OCI-M1 (cell line): Measurements from ENCODE around the gene CLEC16A.

Experiments
- DNase-seq: peaks from one replicate; lab custom pipeline; 2025; lab: John Stamatoyannopoulos, UW

CLEC16A gene

GRCh38 chr16:11178424-11178823 is 234.1 kb downstream of the CLEC16A start:
- DNase-seq: no peak

- DNase-seq: no peak
Measured at GRCh38 chr16:11179574-11179973, 235.2 kb downstream of the CLEC16A start.

- no peak for DNase-seq
Measured at GRCh38 chr16:11180489-11180888, 236.1 kb downstream of the CLEC16A start.

DNA sequence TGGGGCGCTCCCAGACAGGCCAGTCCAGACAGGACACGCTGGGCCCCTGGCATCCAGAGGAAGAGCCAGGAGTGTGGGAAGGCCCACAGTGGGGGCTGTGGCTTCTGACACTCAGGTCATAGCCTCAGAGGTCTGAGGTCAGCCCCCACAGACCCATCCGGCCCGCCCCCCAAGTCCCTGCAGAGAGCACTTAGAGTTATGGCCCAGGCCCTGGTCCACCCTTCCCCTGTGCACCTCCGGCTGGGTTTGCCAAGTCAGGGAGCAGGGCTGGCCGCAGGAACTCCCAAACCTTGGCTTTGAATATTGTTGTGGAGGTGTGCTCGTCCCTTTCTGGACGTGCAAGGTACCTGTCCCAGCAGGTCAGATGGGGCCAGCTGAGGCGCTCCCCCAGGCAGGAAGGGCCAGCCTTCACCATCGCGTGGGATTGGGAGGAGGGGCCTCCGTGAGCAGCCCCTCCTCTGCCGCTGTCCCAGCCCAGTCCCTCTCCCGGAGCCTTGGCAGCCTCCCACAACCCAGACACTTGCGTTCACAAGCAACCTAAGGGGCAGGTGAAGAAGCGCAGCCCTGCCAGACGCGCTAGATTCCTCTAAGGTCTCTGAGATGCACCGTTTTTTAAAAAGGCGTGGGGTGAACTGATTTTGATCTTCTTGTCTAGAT is 237.0 kb downstream of the CLEC16A start:
- no peak for DNase-seq

GRCh38 chr16:11181899-11182279 is 237.5 kb downstream of the CLEC16A start:
- DNase-seq: no peak

DNA sequence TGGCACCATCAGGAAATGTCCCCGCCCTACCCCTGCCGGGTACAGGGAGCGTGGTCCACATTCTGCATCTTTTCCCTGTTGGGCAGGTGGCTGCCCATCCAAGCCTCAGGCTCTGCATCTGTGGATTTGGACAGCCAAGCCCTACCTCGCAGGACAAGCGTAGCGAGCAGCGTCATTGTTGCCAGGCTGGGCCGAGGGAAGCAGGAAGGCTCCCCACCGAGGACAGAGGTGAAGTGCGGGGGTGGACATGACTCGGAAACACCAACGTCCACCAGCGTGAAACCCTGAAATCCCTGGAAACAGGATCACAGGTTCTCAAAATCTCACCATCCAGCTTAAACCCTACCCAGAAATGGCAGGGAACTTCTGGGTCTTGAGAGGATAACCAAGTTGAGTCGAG is 238.0 kb downstream of the CLEC16A start:
- DNase-seq: no peak

DNA sequence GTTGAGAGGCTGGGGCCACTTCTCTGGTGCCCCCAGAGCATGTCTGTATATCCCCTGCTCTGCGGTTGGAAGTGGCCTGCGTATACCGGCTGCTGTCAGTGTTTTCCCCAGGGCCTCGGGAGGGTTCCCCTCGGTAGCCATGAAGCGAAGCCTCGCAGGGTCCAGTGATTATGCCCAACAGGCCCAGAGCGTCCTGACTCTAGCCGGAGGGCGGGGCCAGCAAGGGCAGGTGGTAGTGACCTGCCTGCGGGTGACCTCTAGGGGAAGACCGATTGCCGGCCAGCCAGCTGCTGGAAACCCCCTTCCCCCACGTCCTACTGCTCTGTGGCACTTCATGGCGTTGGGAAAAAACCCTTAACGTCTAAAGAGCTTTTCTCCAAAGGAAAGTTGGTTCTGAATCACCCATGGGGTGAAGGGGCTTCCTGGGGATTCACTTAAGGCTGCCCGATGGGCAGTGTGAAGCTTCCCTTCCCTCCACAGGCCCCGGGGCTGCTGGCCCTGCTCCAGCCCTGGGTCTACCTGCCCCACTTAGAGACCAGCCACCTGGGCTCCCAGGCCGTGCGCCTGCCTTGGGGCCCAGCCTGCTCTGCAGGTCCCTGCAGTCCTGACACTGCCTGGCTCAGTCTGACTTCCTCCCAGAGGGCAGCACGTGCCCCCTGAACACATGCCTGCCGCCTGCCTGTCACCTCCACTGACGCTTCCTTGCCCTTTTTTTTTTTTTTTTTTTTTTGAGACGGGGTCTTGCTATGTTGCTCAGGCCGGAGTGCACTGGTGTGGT is 238.9 kb downstream of the CLEC16A start:
- DNase-seq: no peak

GRCh38 chr16:11183951-11184350 is 239.6 kb downstream of the CLEC16A start:
- DNase-seq: no peak

DNA sequence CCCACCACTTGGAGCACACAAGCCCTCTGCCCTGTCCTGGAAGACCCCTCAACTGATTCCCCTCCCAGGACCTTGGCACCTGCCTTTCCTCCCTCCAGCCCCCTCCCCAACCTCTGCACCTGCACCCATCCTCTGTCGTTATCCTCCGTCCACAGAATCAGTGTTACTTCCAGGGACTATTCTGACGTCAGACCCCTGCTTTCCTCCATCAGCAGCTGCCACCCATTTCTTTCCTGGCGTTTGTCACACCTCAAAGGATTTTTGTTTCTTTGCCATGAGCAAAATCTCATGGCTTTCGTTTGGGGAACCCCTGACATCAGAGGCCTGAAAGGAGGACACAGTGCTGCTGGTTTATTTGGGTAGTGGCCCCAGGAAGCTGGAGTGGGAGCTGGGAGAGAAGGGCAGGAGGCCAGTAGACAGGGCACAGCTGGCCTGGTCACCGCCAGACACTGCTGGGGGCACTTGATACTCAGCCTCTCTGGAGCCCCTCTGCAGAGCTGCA is 243.2 kb downstream of the CLEC16A start:
- no peak for DNase-seq

DNA sequence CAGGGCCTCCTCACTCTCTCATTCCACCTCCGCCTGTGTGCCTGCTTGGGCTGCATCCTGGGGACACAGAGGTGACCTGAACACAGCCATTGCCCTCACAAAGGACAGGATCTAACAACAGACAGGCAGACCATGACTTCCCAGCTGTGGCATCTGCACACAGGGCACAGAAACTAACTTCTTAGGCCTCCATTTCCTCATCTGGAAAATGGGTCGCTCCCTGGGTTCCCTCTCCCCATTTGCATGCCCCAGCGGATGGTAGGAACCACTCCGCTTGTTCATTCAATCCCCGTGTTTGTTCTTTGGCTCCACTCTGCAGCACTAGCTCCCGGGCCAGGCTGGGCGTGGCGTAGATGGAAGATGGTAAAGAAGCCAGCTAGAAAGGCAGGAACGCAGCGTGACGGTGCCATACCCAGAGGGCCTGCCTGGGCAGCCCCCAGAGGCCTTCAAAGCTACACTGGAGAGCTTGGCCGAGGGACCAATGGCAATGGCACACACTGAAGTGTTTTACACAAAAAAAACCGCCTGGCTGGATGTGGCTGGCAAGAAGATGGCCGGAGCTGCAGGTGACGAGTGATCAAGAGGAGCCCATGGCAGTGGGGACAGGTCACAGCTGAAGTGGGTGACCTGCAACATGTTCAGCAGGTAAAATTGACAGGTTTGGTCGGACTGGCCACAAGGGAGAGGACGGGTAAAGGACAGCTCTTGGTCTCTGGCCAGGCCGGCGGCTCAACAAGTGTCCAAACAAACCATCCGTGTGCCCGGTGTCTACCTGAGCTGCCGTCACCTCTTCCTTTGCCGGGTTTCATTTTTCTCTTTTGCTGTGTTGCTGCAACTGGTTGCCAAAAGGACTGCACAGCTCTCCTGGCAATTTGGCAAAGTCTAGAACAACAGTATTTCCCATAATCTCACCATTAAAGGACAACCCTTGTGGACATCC is 244.7 kb downstream of the CLEC16A start:
- no peak for DNase-seq

DNA sequence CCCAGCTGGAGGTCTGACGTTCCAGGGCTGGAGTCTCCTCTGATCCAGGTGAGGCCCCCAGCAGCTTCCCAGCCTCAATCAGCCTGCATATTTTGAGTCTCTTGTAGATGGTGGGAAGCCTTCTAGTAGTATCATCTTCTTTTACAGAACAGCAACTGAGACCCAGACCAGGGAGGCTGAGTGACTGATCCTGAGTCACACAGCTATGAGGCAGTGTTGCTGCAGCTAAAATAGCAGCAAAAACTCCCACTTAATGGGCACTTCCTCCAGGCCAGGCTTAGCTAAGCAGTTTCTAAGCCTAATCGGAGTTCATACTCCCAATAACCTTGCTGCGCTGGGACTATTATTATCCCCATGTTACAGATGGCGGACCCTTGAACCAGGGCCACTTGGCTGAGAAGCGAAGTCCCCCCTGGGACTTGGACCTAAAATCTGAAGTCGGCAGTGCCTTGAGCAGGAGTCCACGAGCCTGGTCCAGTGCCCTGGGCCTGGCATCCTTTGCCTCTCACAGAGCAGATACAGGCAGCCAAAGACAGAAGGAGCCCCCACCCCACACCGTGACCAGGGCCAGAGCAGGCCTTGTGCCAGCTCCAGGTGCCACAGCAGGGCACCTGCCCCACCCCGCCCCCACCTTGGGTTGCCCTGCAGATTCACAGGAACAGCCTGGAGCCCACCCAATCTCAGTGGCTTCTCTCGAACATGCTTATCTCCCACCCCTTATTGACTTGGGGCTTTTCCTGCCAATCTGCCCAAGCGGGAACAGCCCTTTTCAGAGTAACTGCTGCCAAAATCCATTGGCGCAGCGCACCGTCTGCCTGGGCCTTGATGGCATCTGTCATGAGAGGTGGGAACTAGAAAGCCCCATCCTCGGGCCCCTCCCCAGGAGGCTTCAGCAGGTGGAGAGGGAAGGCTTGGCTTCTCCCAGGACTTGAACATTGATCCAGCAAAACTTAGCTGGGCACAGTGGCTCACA is 246.5 kb downstream of the CLEC16A start:
- DNase-seq: no peak

DNA sequence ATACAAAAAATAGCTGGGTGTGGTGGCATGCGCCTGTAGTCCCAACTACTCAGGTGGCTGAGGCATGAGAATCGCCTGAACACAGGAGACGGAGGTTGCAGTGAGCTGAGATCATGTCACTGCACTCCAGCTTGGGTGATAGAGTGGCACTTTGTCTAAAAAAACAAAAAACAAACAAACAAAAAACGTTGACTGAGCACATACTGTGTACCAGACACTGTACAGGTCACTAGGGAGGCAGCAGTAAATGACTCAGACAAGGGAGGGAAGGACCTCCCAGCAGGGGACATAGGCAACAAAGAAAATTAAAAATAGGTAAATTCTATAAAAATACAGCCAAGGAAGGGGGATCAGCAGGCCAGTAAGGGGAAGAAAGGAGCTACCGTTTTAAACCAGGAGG is 247.3 kb downstream of the CLEC16A start:
- no peak for DNase-seq

- no peak for DNase-seq
Measured at GRCh38 chr16:11193494-11193893, 249.1 kb downstream of the CLEC16A start.

DNA sequence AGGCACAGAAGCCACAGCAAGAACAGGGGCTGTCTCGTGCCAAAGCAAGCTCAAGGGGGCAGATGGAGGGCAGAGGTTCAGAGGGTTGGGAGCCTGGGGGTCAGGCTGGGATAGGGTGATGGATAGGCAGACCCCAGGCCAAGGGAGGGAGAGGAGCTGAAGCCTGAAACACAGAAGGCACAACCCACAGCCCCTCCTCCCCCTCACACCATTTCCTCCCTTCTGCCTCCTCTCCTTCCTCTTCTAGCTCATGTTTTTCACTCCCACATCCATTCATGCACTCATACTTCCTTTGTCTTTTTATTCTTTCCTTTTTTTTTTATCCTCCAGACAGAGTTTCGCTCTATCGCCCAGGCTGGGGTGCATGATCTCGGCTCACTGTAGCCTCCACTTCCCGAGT is 250.5 kb downstream of the CLEC16A start:
- no peak for DNase-seq

DNA sequence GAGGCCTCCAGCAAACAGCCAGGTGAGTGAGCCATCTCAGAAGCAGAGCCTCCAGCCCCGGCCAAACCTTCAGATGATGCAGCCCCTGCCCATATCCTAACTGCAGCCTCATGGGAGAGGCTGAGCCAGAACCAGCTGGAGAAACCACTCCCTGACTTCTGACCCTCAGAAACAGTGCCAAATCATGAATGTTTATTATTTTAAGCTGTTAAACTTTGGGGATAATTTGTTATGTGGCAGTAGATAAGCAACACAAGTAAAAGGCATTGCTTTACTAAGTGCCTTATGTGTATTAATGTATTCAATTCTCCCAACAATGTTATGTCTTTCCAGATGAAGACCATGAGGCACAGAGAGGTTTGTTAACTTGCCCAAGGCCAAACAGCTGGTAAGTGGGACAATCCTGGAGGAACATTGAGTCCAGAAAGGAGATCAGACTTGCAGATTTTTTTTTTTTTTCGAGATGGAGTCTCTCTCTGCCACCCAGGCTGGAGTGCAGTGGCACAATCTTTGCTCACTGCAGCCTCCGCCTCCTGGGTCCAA is 252.0 kb downstream of the CLEC16A start:
- no peak for DNase-seq

DNA sequence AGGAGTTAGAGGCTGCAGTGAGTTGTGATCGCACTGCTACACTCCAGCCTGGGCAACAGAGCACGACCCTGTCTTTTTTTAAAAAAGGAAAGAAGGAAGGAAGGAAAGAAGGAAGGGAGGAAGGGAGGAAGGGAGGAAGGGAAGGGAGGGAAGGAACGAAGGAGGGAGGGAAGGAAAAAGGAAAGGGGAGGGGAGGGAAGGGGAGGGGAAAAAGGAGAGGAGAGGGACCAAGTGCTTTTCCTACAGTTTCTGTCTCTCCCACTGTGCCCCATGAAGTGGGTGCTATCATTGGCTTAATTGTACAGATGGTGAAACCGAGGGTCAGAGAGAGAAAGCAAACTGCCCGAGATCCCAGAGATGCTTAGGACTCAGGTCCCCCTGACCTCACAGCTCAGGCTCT is 254.0 kb downstream of the CLEC16A start:
- DNase-seq: no peak

DNA sequence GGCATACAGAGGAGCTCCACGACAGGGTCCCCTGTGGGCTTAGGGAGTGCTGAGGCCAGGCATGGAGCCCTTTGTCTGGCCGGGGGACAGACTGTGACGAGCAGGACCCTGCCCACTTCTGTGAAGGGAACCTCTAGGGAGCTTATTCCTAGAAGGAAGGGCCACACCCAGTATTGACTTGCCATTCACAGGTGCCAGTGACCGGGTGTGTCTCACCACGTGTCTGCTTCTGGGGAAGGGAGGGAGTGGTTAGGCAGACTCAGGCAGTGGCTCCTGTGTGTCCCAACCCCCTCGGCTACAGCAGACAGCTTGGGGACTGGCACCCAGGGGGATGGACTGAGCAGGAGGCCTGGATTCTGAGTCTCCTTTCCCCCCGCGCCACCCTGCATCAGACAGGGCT is 254.5 kb downstream of the CLEC16A start:
- peak; percentile 45 for DNase-seq

- no peak for DNase-seq
Measured at GRCh38 chr16:11200592-11200991, 256.2 kb downstream of the CLEC16A start.

- peak; percentile 91 for DNase-seq
Measured at GRCh38 chr16:11201498-11202259, 257.3 kb downstream of the CLEC16A start.
